Naive thymus-derived CD4-positive, alpha-beta T cell (primary cell): ENCODE measurements around the gene NRCAM. TPM values are rescaled to one million over a fixed set of nuclear protein-coding genes. Genes with fewer than 3 reads are reported as not detected.
"Not testable (repeated sequence)": the region's sequence is repeated elsewhere in the genome, so short reads cannot be mapped to it uniquely, and the experiment has no call there.

Experiments used
- ATAC-seq: fragments of 150-1000 bp; cut with Tn5 transposase; 2 replicates; pipeline ENCODE4 v1.10.0; 2021; ENCODE audit warnings: mild to moderate bottlenecking, moderate library complexity
- CTCF ChIA-PET: fragments of 350-600 bp; sonication (Branson Sonifier 250); formaldehyde crosslinking; loops from one replicate; lab custom pipeline; 2021; ENCODE audit warnings: antibody characterized with exemption; lab: Charles Lee
- POLR2A ChIA-PET: fragments of 350-600 bp; sonication (Branson Sonifier 250); formaldehyde crosslinking; loops from one replicate; lab custom pipeline; 2021; ENCODE audit warnings: antibody characterized with exemption, inconsistent platforms; lab: Charles Lee
- DNase-seq, 9 donors: peaks; one replicate each; pipeline versions ENCODE4 v3.0.0 to v3.0.0-alpha.2; 2020 to 2022; ENCODE audit warnings: mixed read lengths in 1 of 9
- H3K27ac ChIP-seq: one replicate; pipeline ENCODE4 v1.7.0; 2013; ENCODE audit warnings: mild to moderate bottlenecking, low read depth, low read length, moderate library complexity
- H3K27me3 ChIP-seq, 2 donors: one replicate each; pipeline ENCODE4 v1.7.0; 2013; ENCODE audit warnings: low read length in 2 of 2, mild to moderate bottlenecking in 2 of 2, moderate library complexity in 2 of 2; ENCODE audit not compliant: control insufficient read depth in 2 of 2, insufficient read depth in 2 of 2
- H3K36me3 ChIP-seq, 3 experiments: 1 replicate in 2 of 3; 2 replicates in 1 of 3; pipeline ENCODE4 v1.7.0; 2013; ENCODE audit warnings: low read length in 3 of 3, mild to moderate bottlenecking in 3 of 3, moderate library complexity in 1 of 3; ENCODE audit not compliant: insufficient read depth in 3 of 3, control insufficient read depth in 2 of 3
- H3K4me1 ChIP-seq, 2 donors: one replicate each; pipeline ENCODE4 v1.7.0; 2013; ENCODE audit warnings: low read length in 2 of 2, mild to moderate bottlenecking in 2 of 2, moderate library complexity in 1 of 2; ENCODE audit not compliant: control insufficient read depth in 2 of 2, insufficient read depth in 2 of 2
- H3K4me3 ChIP-seq: 2 replicates; pipeline ENCODE4 v1.7.0; 2013; ENCODE audit warnings: mild to moderate bottlenecking, low read length
- H3K9me3 ChIP-seq, 3 experiments: 1 replicate in 2 of 3; 2 replicates in 1 of 3; pipeline ENCODE4 v1.7.0; 2013; ENCODE audit warnings: low read length in 3 of 3; ENCODE audit not compliant: control insufficient read depth in 2 of 3
- H3K27ac Mint-ChIP-seq, 9 donors: one replicate each; pipeline ENCODE4 v1.8.0; 2020 to 2022; ENCODE audit warnings: mixed read lengths in 9 of 9, mild to moderate bottlenecking in 8 of 9, moderate library complexity in 5 of 9, inconsistent platforms in 2 of 9
- H3K27me3 Mint-ChIP-seq, 5 donors: one replicate each; pipeline ENCODE4 v1.8.0; 2021 to 2022; ENCODE audit warnings: mixed read lengths in 5 of 5, mild to moderate bottlenecking in 1 of 5
- H3K36me3 Mint-ChIP-seq, 5 donors: one replicate each; pipeline ENCODE4 v1.8.0; 2020 to 2022; ENCODE audit warnings: mixed read lengths in 5 of 5, mild to moderate bottlenecking in 3 of 5, inconsistent platforms in 1 of 5
- H3K4me1 Mint-ChIP-seq, 7 donors: one replicate each; pipeline ENCODE4 v1.8.0; 2020 to 2022; ENCODE audit warnings: mixed read lengths in 7 of 7, mild to moderate bottlenecking in 3 of 7, inconsistent platforms in 1 of 7
- H3K4me3 Mint-ChIP-seq, 10 donors: one replicate each; pipeline ENCODE4 v1.8.0; 2020 to 2022; ENCODE audit warnings: mild to moderate bottlenecking in 10 of 10, mixed read lengths in 10 of 10, moderate library complexity in 6 of 10, inconsistent platforms in 2 of 10
- H3K9me3 Mint-ChIP-seq, 11 donors: one replicate each; pipeline ENCODE4 v1.8.0; 2020 to 2022; ENCODE audit warnings: mixed read lengths in 11 of 11, mild to moderate bottlenecking in 4 of 11, inconsistent platforms in 1 of 11, moderate library complexity in 1 of 11
- intact Hi-C, 2 donors: fragments of 100-400 bp; cut with micrococcal nuclease; formaldehyde crosslinking; loops; one replicate each; pipeline ENCODE4 v1.15.1; 2023
- polyA plus RNA-seq, 2 donors: library from polyadenylated mRNA; unstranded; fragments of 300-500 nt; fragmentation: Illumina TruSeq; gene quantifications; one replicate each; pipeline ENCODE4 v1.2.3, GENCODE V29; 2021
- total RNA-seq, 6 experiments: library from RNA in 5 of 6; stranded (reverse) in 5 of 6; gene quantifications; 1 replicate in 5 of 6; 2 replicates in 1 of 6; pipeline ENCODE4 v1.2.3 and lab custom pipeline; 2021 to 2026

Gene NRCAM
- total and polyA plus RNA-seq, 7 experiments from 2014 or later = 2.1 to 13.6 (median 6.4) TPM; not detected in 1

GRCh38 chr7:108278776-108279175 is 177.5 kb downstream of the NRCAM start:
- ChIA-PET POLR2A (no interaction called here), CTCF (no interaction called here)
- Mint-ChIP-seq H3K4me3 (no peak overlapping the region), H3K27ac (no peak overlapping the region), H3K27me3 (peaks cover 0 to 14% (median 4%) of the 10 kb centered on the region in 5 donors), H3K4me1 (peaks cover 0 to 2% (median 0%) of the 10 kb centered on the region in 7 donors), H3K9me3 (peaks cover 0 to 16% (median 6%) of the 10 kb centered on the region in 11 donors), H3K36me3 (peaks cover 0 to 5% (median 0%) of the 10 kb centered on the region in 5 donors)
- Histone ChIP-seq H3K27me3 (no peaks in the 10 kb centered on the region), H3K27ac (no peak overlapping the region), H3K36me3 (no peaks in the 10 kb centered on the region), H3K4me1 (no peaks in the 10 kb centered on the region), H3K4me3 (no peak overlapping the region), H3K9me3 (no peaks in the 10 kb centered on the region)
- ATAC-seq (no peak), DNase-seq (no peak)
- intact Hi-C loops = no loop called here

- Mint-ChIP-seq H3K4me1 (peaks cover 0 to 2% (median 0%) of the 10 kb centered on the region in 7 donors), H3K9me3 (peaks cover 0 to 16% (median 6%) of the 10 kb centered on the region in 11 donors), H3K36me3 (peaks cover 0 to 5% (median 0%) of the 10 kb centered on the region in 5 donors), H3K27me3 (peaks cover 0 to 14% (median 4%) of the 10 kb centered on the region in 5 donors), H3K27ac (no peak overlapping the region), H3K4me3 (no peak overlapping the region)
- ATAC-seq = no peak
- Histone ChIP-seq H3K9me3 (no peaks in the 10 kb centered on the region), H3K4me3 (no peak overlapping the region), H3K36me3 (no peaks in the 10 kb centered on the region), H3K4me1 (no peaks in the 10 kb centered on the region), H3K27me3 (no peaks in the 10 kb centered on the region), H3K27ac (no peak overlapping the region)
- CTCF ChIA-PET = no interaction called here
- DNase-seq = no peak
- POLR2A ChIA-PET = no interaction called here
- intact Hi-C loops = no loop called here
Observed at GRCh38 chr7:108278281-108278680, 178.0 kb downstream of the NRCAM start.

DNA sequence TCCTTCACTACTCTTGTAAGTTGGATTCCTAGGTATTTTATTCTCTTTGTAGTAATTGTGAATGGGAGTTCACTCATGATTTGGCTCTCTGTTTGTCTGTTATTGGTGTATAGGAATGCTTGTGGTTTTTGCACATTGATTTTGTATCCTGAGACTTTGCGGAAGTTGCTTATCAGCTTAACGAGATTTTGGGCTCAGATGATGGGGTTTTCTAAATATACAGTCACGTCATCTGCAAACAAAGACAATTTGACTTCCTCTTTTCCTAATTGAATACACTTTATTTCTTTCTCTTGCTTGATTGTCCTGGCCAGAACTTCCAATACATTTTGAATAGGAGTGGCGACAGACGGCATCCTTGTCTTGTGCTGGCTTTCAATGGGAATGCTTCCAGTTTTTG is 181.8 kb downstream of the NRCAM start:
- H3K36me3 Mint-ChIP-seq, H3K27me3 Mint-ChIP-seq, H3K4me3 Mint-ChIP-seq, H3K27ac ChIP-seq, H3K9me3 ChIP-seq, POLR2A ChIA-PET, H3K27ac Mint-ChIP-seq, H3K27me3 ChIP-seq, intact Hi-C loops, H3K4me1 Mint-ChIP-seq, H3K4me3 ChIP-seq, CTCF ChIA-PET, DNase-seq, ATAC-seq, H3K36me3 ChIP-seq, H3K4me1 ChIP-seq: not testable (repeated sequence)
- peaks cover 0 to 16% (median 6%) of the 10 kb centered on the region in 11 donors for H3K9me3 Mint-ChIP-seq

DNA sequence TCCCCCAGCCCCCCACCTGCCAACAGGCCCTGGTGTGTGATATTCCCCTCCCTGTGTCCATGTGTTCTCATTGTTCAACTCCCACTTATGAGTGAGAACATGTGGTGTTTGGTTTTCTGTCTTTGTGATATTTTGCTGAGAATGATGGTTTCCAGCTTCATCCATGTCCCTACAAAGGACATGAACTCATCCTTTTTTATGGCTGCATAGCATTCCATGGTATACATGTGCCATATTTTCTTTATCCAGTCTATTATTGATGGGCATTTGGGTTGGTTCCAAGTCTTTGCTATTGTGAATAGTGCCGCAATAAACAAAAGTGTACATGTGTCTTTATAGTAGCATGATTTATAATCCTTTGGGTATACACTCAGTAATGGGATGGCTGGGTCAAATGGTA is 183.3 kb downstream of the NRCAM start:
- H3K36me3 ChIP-seq, H3K27ac ChIP-seq, H3K4me1 Mint-ChIP-seq, H3K4me3 Mint-ChIP-seq, intact Hi-C loops, H3K4me3 ChIP-seq, H3K9me3 ChIP-seq, ATAC-seq, H3K36me3 Mint-ChIP-seq, H3K27me3 ChIP-seq, H3K27ac Mint-ChIP-seq, DNase-seq, POLR2A ChIA-PET, CTCF ChIA-PET, H3K4me1 ChIP-seq: not testable (repeated sequence)
- Mint-ChIP-seq H3K9me3 (peaks cover 0 to 16% (median 6%) of the 10 kb centered on the region in 11 donors), H3K27me3 (peaks cover 3 to 20% (median 9%) of the 10 kb centered on the region in 5 donors)

DNA sequence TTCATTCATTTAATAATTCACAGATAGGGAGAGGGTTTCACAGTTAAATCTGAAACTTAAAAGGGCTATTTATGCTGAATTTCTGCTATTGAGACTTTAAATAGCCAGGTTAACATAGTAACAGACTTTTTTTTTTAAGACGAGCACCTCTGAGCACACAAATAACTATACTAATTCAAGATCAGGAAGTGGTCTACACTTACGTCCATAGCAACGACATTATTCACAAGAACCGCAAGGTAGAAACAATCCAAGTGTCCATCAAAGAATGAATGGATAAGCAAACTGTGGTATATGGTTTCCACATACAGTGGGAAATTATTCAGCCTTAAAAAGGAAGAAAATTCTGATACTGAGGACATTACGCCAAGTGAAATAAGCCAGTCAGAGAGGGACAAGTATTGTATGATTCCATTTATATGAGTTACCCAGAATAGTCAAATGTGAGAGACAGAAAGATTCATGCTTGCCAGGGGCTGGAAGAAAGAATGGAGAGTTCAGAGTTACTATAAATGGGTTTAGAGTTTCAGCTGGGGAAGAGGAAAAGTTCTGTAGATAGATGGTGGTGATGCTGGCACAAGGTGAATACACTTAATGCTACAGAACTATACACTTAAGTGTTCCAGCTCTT is 185.7 kb downstream of the NRCAM start:
- Mint-ChIP-seq H3K4me3 (no peak overlapping the region), H3K36me3 (no peaks in the 10 kb centered on the region), H3K27ac (no peak overlapping the region), H3K9me3 (peaks cover 0 to 9% (median 2%) of the 10 kb centered on the region in 11 donors), H3K4me1 (peaks cover 0 to 4% (median 0%) of the 10 kb centered on the region in 7 donors), H3K27me3 (peaks cover 0 to 17% (median 5%) of the 10 kb centered on the region in 5 donors)
- Histone ChIP-seq H3K36me3 (no peaks in the 10 kb centered on the region), H3K27me3 (no peaks in the 10 kb centered on the region), H3K27ac (no peak overlapping the region), H3K4me3 (no peak overlapping the region), H3K4me1 (no peaks in the 10 kb centered on the region), H3K9me3 (no peaks in the 10 kb centered on the region)
- DNase-seq (no peak), ATAC-seq (no peak)
- intact Hi-C loops = no loop called here
- ChIA-PET POLR2A (no interaction called here), CTCF (no interaction called here)

DNA sequence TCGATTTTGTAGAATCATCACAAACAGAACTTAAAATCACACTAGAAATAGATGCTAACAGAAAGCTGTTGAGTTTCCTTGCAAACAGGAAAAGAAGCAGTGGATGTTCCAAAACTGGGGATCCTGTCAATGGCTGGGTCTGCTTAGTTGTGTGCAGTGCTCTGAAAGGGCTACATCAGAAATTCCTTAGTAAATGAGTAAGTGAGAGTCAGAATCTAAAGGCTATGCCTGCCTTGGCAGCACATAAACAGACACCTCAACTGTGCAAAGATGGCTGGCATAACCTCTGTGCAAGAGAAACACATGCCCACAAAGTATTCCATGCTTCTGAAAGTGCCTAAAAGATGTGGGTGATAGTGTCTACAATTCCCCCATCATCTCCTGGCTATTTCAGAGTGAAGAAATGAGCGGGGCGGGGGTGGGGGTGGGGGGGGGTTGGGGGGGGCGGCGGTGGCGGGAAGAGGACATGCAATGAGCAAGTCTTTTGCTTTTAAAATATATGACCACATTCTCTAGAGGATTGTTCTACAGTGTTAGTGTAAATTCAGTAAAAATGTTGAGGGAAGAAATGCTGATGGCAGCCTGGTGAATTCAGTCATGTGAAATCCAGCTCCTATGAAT is 187.9 kb downstream of the NRCAM start:
- no peak overlapping the region for H3K27ac Mint-ChIP-seq
- intact Hi-C loops = no loop called here
- CTCF ChIA-PET = no interaction called here

DNA sequence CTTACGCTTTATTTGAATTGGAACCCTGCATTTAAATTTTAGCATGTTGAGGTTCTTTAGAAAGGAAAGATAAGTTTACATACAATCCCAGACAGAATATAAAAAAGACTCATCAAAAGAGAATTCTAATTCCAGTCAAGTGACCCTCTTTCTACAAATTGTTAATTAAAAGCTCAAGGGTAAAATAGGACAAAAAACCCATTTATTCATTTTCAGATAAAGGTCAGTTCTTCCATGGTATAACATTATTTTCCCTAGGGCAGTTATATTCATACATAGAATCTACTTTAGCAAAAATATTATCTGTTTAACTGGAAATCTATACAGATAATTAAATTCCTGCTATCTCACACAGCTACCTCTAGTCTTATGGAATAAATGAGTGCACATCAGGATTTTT is 188.6 kb downstream of the NRCAM start:
- Histone ChIP-seq H3K4me1 (no peaks in the 10 kb centered on the region), H3K36me3 (no peaks in the 10 kb centered on the region), H3K9me3 (no peaks in the 10 kb centered on the region), H3K4me3 (no peak overlapping the region), H3K27ac (no peak overlapping the region), H3K27me3 (no peaks in the 10 kb centered on the region)
- DNase-seq = no peak
- no peaks in the 10 kb centered on the region for H3K9me3 Mint-ChIP-seq
- H3K27me3 Mint-ChIP-seq = peaks cover 0 to 17% (median 5%) of the 10 kb centered on the region in 5 donors
- POLR2A ChIA-PET = no interaction called here
- intact Hi-C loops = no loop called here
- H3K4me1 Mint-ChIP-seq = peaks cover 0 to 4% (median 0%) of the 10 kb centered on the region in 7 donors
- H3K27ac Mint-ChIP-seq = no peak overlapping the region
- H3K36me3 Mint-ChIP-seq = no peaks in the 10 kb centered on the region
- CTCF ChIA-PET = no interaction called here
- no peak for ATAC-seq
- H3K4me3 Mint-ChIP-seq = no peak overlapping the region

More for the DNA sequence above, 187.9 kb downstream of the NRCAM start:
- no peak for ATAC-seq
- Histone ChIP-seq H3K36me3 (no peaks in the 10 kb centered on the region), H3K27me3 (no peaks in the 10 kb centered on the region), H3K27ac (no peak overlapping the region), H3K4me1 (no peaks in the 10 kb centered on the region), H3K4me3 (no peak overlapping the region), H3K9me3 (no peaks in the 10 kb centered on the region)
- no peak for DNase-seq
- Mint-ChIP-seq H3K9me3 (no peaks in the 10 kb centered on the region), H3K27me3 (peaks cover 0 to 17% (median 5%) of the 10 kb centered on the region in 5 donors), H3K4me1 (peaks cover 0 to 4% (median 0%) of the 10 kb centered on the region in 7 donors), H3K36me3 (no peaks in the 10 kb centered on the region), H3K4me3 (no peak overlapping the region)
- POLR2A ChIA-PET = no interaction called here
